HG03558 (cell line): ENCODE measurements around the gene ABCB8.
"Not testable (repeated sequence)": the region's sequence is repeated elsewhere in the genome, so short reads cannot be mapped to it uniquely, and the experiment has no call there.

Source experiments
- ATAC-seq: cut with Tn5 transposase; IDR thresholded peaks from one replicate; pipeline ENCODE4 v1.9.1; 2021; ENCODE audit warnings: moderate number of reproducible peaks; ENCODE audit not compliant: unreplicated experiment; ENCODE audit errors: extremely low read depth

ABCB8 gene

GRCh38 chr7:151012911-151013347, 15.3 kb upstream of the ABCB8 start:
- no peak for ATAC-seq

GRCh38 chr7:151013356-151013732, 14.9 kb upstream of the ABCB8 start:
- ATAC-seq: no peak

GRCh38 chr7:151013733-151014497, 14.3 kb upstream of the ABCB8 start:
- no peak for ATAC-seq

GRCh38 chr7:151014950-151015349, 13.3 kb upstream of the ABCB8 start:
- no peak for ATAC-seq

GRCh38 chr7:151015967-151016366, 12.3 kb upstream of the ABCB8 start:
- ATAC-seq: no peak

DNA sequence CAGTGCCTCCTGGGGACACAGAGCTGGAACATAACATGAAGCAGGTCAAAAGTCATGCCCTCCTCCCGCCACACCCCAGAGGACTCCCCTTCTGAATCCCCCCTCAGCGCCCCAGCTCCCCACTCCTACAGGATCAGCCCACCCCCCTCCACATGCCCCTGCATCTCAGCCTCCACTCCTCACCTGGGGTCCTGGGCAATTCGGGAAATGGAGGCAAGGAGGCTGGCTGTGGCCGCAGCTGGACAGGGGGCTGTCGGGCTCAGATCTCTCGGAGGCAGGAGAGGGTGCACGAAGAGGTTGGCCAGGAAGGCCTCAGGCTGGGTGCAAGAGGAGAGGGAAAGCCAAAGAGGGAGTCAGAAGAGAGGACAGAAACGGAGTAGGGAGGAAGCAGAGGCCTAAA, 11.7 kb upstream of the ABCB8 start:
- no peak for ATAC-seq

DNA sequence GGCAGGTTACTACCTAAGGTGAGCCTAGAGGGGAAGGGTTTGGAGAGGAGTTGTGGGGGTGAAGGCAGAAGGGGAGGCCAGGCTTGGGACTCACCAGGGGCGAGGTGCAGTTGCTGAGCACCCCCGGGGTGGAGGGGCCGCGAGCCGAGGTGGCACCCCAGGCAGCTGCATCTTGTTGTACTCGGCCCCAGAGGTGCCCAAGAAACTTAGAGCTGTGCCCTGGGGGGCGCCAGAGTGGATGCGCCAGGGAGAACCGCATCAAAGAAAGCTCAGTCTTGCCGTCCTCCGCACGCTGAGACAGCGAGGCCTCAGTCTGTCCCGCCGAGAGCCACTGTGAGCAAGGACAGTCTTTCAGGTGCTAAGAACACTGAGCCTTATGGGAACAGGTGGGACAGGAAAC, 11.3 kb upstream of the ABCB8 start:
- no peak for ATAC-seq

DNA sequence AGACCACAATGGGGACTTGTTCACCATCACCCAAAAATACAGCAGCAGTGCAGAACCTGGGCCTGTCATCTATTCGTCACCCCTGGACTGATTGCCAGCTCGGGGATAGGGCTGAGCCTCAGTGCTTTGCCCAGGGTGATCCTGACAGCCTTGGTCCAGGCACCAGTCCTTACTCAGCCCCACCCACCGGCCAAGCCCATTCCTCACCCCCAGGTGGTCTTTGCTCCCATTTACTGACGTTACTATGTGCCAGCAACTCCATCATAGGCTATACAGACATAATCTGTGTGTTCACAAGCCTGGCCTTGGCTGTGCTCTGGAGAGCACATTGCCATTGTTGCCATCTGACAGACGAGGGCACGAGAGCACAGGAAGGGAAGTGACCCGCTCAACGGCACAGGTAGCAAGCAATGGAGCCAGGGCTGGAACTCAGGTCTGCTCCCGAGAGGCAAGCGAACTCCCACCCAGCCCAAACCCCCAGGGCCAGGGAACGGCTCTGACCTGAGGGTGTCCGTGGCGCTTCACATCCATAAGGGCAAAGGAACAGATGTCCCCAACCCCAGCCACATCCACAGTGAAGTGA, 10.8 kb upstream of the ABCB8 start:
- no peak for ATAC-seq

DNA sequence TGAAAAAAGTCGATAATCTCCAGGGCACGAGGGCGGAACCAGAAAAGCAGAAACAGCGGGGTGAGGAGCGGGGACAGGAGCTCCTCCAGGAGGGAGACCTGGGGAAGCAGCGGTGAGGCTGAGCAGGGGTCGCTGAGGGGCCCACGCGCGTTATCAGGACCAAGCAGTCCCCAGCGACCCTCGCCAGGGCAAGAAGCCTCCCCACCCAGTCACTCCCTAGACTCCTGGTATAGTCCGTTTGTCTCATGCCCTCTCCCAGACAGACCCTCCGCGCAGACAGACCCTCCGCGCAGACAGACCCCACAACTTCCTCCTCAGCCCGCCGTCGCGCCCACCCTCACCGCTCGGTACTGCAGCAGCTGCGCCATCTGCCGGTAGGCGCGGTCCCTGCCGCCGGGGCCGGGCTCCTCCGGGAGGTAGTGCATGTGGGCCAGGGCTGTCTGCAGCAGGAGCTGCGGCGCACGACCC, 10.3 kb upstream of the ABCB8 start:
- no peak for ATAC-seq

GRCh38 chr7:151018421-151019129, 9.7 kb upstream of the ABCB8 start:
- ATAC-seq: no peak

DNA sequence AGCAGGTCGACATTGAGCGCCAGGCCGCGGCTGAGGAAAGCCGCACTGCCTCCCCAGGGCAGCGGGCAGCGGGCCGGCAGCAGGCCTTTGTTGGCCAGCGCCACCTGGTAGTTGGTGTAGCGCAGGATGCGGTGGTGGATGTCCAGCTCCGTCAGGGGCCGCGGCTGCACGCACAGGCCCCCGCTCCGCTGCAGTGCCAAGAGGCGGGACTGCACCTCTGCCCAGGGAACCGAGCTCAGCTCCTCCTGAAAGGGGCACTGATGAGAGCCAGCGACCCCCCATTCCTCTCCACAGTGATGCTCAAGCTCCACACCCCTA, 9.2 kb upstream of the ABCB8 start:
- ATAC-seq: no peak

DNA sequence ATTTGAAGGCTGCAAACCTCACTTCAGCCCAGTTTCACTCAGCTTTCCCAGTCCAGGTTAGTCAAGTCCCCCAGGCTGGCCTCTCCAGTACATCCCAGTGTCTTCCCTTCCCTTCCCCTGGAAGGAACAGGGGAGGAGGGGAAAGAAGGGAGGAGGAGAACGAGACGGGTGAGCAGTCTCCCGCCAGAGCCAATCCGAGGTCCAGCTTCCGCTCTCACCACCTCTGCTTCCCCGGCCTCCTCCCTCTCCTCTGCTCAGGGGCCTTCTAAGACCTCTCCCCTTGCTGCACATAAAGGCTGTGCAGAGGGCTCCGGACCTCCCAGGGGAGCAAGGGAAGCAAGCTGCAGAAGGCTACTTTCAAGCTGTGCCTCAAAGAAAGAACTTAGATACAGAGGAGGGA, 8.0 kb upstream of the ABCB8 start:
- ATAC-seq: no peak

- ATAC-seq: no peak
These were observed 5.0 kb upstream of the ABCB8 start for GRCh38 chr7:151023232-151023631.

GRCh38 chr7:151024435-151025056, 3.7 kb upstream of the ABCB8 start, which contains the start of gene ATG9B:
Gene ATG9B, minus strand, starts transcription at chr7:151024494. Its CDS starts 71 bp downstream, at chr7:151024423.
- ATAC-seq: no peak

- no peak for ATAC-seq
These were observed 2.2 kb upstream of the ABCB8 start for GRCh38 chr7:151025924-151026671.

- not testable (repeated sequence) for ATAC-seq
These were observed 1.2 kb upstream of the ABCB8 start for GRCh38 chr7:151026771-151027727.

- ATAC-seq: not testable (repeated sequence)
These were observed 521 bp upstream of the ABCB8 start for GRCh38 chr7:151027728-151028130.

DNA sequence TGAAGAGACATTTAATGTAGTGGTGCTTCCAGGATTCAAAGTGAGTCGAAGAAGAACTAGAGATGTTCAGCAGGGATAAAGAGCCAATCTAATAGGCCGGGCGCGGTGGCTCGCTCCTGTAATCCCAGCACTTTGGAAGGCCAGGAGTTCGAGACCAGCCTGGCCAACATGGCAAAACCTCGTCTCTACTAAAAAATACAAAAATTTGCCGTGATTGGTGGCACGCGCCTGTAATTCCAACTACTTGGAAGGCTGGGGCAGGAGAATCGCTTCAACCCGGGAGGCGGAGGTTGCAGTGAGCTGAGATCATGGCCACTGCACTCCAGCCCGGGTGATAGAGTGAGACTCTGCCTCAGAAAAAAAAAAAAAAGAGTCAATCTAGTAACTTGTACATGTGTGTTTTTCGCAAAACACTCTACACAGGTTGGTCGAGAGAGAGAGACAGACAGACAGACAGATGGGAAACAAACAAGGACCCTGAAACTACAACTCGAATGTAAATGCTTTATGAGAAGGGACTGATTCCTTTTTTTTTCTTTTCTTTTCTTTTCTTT, 775 bp downstream of the ABCB8 start:
- ATAC-seq: no peak

GRCh38 chr7:151031011-151031410, 2.8 kb downstream of the ABCB8 start:
- ATAC-seq: no peak
